BE2C (cell line): ENCODE measurements around the gene HOXC10.

Experiments used
- DNase-seq: peaks from one replicate; pipeline ENCODE4 v3.0.0-alpha.2; 2020
- H3K27me3 ChIP-seq: fragments of 250-450 bp; sonication (Bioruptor Pico); 2 replicates; pipeline ENCODE4 v1.5.1; 2020; ENCODE audit warnings: mild to moderate bottlenecking
- H3K36me3 ChIP-seq: fragments of 250-450 bp; sonication (Bioruptor Pico); 2 replicates; pipeline ENCODE4 v1.5.1; 2020; ENCODE audit warnings: mild to moderate bottlenecking
- H3K4me1 ChIP-seq: fragments of 250-450 bp; sonication (Bioruptor Pico); 2 replicates; pipeline ENCODE4 v1.5.1; 2020
- H3K4me3 ChIP-seq: 2 replicates; pipeline ENCODE4 v1.5.1; 2011; ENCODE audit warnings: low read depth, low read length
- H3K9me3 ChIP-seq: fragments of 250-450 bp; sonication (Bioruptor Pico); 2 replicates; pipeline ENCODE4 v1.5.1; 2020
- CTCF ChIP-seq: IDR thresholded peaks from 2 replicates; pipeline ENCODE4 v1.5.1; 2012; ENCODE audit warnings: mild to moderate bottlenecking, low read depth, low read length

HOXC10 gene

GRCh38 chr12:53954694-53955035 is 30.3 kb upstream of the HOXC10 start, which contains the start of gene HOXC12:
TSS of gene HOXC12 (plus strand) at chr12:53954903. CDS start at chr12:53954930, 27 bp downstream.
- Histone ChIP-seq H3K9me3 (no peaks in the 10 kb centered on the region), H3K4me1 (no peaks in the 10 kb centered on the region; the same call in 1 of the 2 replicates), H3K4me3 (no peak within 1 kb of the TSS), H3K27me3 (peaks cover 100% of the 10 kb centered on the region), H3K36me3 (no peaks in the 10 kb centered on the region)
- no peak for DNase-seq
- no peak for TF ChIP-seq CTCF

DNA sequence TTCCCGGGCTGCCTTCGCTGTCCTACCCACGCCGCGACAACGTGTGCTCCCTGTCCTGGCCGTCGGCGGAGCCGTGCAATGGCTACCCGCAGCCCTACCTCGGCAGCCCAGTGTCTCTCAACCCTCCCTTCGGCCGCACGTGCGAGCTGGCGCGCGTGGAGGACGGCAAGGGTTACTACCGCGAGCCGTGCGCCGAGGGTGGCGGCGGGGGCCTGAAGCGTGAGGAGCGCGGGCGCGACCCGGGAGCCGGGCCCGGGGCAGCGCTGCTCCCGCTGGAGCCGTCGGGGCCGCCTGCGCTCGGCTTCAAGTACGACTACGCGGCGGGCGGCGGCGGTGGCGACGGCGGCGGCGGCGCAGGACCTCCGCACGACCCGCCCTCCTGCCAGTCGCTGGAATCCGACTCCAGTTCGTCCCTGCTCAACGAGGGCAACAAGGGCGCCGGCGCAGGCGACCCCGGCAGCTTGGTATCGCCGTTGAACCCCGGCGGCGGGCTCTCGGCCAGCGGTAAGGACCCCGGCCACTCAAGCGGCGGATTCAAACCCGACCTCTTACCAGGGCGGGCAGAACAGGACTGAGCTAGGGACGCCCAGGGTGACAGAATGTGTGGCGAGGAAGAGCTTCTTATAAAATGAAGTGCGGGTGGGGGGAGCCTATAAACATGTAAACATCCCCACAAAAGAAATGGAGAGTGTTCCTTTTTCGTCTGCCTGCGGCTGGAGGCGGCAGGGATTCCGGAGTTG is 29.7 kb upstream of the HOXC10 start:
- H3K4me3 ChIP-seq: no peak overlapping the region
- no peaks in the 10 kb centered on the region for H3K9me3 ChIP-seq
- no peaks in the 10 kb centered on the region; the same call in 1 of the 2 replicates for H3K4me1 ChIP-seq
- H3K36me3 ChIP-seq: no peaks in the 10 kb centered on the region
- TF ChIP-seq CTCF: no peak
- no peak for DNase-seq
- peaks cover 100% of the 10 kb centered on the region for H3K27me3 ChIP-seq

GRCh38 chr12:53955776-53956250 is 29.1 kb upstream of the HOXC10 start:
- no peak for DNase-seq
- Histone ChIP-seq H3K4me3 (no peak overlapping the region), H3K36me3 (no peaks in the 10 kb centered on the region), H3K27me3 (peaks cover 100% of the 10 kb centered on the region), H3K9me3 (no peaks in the 10 kb centered on the region), H3K4me1 (no peaks in the 10 kb centered on the region; the same call in 1 of the 2 replicates)
- no peak for TF ChIP-seq CTCF

GRCh38 chr12:53956251-53956887 is 28.6 kb upstream of the HOXC10 start:
- Histone ChIP-seq H3K36me3 (no peaks in the 10 kb centered on the region), H3K9me3 (no peaks in the 10 kb centered on the region), H3K4me1 (no peaks in the 10 kb centered on the region; the same call in 1 of the 2 replicates), H3K4me3 (no peak overlapping the region), H3K27me3 (peaks cover 100% of the 10 kb centered on the region)
- DNase-seq: no peak
- TF ChIP-seq CTCF: no peak

DNA sequence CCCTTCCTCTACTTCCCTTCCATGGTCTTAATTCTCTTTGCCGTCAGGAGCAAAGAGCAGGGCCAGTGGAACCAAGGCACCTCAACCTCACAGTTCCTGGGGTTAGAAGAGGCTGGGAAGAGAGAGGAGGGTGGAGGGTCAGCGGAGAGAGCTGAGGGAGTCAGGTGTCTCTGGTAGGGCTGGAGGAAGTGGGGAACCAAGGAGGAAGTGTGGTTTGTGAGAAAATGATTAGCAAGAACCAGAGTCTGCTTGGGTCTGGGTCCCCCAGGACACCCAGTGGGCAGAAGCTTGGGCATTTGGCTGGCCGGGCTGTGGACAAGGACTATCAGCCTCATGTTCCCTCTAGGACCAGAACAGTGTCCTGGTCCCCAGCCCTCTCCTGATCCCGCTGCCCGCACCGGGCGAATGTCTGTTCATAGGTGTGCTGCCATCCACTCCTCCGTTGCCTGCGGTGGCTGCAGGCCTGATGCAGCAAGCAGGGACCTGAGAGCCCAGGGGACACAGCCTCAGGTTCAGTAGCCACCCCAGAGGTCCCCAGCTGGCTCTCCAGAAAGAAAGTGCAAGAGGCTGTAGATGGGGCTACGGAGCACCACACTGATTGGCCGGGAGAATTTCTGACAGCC is 27.9 kb upstream of the HOXC10 start:
- Histone ChIP-seq H3K4me3 (no peak overlapping the region), H3K36me3 (no peaks in the 10 kb centered on the region), H3K9me3 (no peaks in the 10 kb centered on the region), H3K4me1 (no peaks in the 10 kb centered on the region), H3K27me3 (peaks cover 100% of the 10 kb centered on the region)
- DNase-seq: no peak
- no peak for TF ChIP-seq CTCF
